ENCODE results near the gene LRP10.

- TF ChIP-seq EZH2phosphoT487 (IDR thresholded peaks at IDR 0.05) (no peak), CTCF (IDR thresholded peaks at IDR 0.05) (no peak)
Measured at GRCh38 chr14:22877000-22877501, 5.5 kb downstream of the LRP10 start.

All from neural progenitor cell (in vitro differentiated cells).